ENCODE data around the gene ACTN4.

The ACTN4 gene

GRCh38 chr19:38693380-38694223 is 46.2 kb downstream of the ACTN4 start:
- in situ Hi-C loops (cut with MboI; ENCODE audit: low sequenced_read_pairs) = no loop called here

DNA sequence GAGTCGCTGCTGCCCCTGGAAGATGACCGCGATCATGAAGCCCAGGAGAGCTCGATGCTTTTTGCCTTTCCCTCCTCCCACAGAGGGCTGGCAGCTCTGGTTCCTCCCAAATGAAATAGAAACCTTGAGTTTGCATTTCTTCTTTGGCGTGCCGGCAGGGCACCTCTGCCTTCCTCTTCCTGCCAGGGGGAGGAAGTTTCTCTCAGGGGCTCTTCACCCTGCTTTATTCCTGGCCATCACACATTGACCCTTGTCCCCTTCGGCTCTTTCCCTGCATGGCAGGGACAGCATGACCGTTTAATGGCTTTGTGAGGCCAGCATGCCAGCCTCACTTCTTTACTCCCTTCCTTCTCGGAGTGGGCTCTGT is 47.9 kb downstream of the ACTN4 start:
- in situ Hi-C loops (cut with MboI; ENCODE audit: low sequenced_read_pairs) = no loop called here

- in situ Hi-C loops (cut with MboI; ENCODE audit: low sequenced_read_pairs) = no loop called here
Measured at GRCh38 chr19:38695832-38696728, 48.6 kb downstream of the ACTN4 start.

DNA sequence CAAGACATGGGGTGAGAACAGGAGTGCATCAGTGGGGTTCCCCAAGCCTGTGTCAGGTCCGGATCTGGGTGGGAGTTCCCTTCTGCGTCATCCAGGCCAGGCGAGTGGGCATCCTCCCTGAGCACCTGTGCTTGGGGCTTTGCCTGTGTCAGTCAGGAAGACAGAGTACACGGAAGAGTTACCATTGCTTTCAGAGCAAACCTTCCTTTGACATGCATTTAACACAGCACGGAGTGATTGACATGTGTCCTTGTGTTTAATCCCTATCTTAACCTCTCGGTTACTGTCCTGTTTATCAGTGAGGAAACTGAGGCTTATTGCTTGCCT is 49.2 kb downstream of the ACTN4 start:
- in situ Hi-C loops (cut with MboI; ENCODE audit: low sequenced_read_pairs) = no loop called here

- in situ Hi-C loops (cut with MboI; ENCODE audit: low sequenced_read_pairs) = no loop called here
Measured at GRCh38 chr19:38697197-38697596, 49.7 kb downstream of the ACTN4 start.

DNA sequence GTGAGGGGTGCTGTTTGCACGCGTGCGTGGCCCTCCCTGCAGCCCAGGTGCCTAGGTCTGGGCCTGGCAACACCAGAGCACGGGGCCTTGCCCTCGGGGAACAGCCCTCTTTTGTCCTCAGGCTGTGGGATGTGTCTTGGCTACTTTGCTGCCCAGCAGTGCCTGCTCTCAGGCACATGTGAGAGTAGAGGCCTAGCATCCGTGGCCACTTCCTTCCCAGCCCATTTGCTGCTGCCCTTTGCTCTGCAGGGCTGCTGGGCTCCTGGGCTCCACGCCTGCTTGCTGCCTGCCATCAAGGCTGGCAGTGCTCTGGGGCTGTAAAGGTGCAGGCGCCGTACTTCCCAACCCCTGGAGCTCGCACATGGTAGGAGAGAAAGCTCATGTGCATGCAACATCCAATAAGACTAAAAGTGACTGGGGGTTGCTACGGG is 50.2 kb downstream of the ACTN4 start:
- in situ Hi-C loops (cut with MboI; ENCODE audit: low sequenced_read_pairs) = no loop called here

DNA sequence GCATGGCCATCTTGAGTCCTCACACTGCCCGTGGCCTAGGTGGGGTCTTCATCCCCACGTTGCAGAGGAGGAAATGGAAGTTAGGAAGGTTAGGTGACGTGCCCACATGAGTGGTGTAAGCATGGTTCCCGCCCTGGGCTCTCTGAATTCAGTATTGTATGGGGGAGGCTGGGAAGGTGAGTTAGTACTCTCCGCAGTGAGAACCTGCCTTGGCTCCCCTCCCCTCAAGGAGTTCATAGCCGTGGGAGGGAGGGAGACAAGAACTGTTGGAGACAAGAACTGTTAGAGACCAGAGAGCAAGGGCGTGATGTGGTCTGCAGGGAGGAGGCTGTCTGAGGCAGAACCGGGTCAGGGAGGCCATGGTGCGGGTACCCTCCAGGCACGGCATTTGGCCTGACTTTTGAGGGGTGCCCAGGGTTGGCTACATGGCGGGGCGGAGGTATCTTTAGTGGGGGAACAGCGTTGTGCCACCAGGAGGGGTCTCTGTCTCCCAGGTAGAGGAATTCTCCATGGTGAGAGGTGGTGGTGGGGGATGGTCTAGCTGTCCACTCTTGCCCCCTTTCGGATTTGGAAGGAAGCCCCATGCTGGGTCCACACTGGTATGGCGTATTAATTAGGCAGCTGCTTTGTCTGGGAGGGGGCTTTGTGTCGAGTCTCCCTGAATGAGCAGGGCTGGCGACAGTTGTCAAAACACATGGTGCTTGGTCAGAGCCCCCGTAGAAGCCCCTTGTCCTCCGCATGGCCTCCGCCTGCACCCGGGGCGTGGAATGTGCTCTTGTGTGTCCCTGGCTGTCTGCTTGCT is 51.0 kb downstream of the ACTN4 start:
- in situ Hi-C loops (cut with MboI; ENCODE audit: low sequenced_read_pairs) = no loop called here

DNA sequence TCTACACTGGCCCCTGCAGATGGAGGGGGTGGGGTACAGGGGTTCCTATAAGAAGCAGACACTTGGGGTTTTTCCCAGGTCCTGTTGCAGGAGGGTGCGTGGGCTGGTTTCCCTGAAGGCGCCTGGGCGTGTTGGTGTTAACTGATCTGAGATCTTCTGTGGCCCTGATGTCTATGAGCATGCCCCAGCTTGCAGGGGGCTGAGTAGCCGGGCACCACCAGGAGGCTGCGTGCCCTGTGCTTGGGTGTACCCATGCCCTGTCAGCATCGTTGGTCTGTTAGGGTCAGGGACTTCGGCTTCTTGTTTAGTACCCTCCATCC is 51.5 kb downstream of the ACTN4 start:
- in situ Hi-C loops (cut with MboI; ENCODE audit: low sequenced_read_pairs) = no loop called here

DNA sequence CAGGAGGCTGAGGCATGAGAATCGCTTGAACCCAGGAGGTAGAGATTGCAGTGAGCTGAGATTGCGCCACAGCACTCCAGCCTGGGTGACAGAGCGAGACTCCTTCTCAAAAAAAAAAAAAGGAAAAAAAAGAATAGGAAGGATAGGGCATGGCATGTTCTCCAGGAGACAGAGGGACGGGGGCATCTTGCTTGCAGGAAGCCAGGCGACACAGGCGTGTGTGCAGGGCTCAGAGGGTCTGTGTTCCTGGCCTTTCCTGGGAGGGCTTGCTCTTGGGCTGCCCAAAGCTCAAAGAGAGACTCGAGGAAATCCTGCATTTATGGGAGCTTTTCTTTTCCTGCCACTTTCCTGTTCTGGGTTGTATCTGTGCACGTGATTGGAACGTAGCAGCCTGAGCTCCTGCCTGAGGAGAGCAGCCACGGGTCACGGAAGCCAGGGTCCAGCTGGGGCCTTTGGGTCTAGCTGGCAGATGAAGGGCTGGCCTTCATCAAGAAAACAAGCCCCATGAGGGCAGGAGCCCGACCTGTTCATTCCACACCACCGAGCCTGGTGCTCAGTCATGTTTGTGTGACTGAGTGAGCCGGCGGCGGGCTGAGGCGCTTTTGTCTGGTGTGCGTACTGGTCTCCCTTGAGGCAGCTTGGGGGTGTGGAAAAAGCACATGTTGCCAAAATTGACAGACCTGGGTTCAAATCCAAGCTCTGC is 52.3 kb downstream of the ACTN4 start:
- in situ Hi-C loops (cut with MboI; ENCODE audit: low sequenced_read_pairs) = no loop called here

DNA sequence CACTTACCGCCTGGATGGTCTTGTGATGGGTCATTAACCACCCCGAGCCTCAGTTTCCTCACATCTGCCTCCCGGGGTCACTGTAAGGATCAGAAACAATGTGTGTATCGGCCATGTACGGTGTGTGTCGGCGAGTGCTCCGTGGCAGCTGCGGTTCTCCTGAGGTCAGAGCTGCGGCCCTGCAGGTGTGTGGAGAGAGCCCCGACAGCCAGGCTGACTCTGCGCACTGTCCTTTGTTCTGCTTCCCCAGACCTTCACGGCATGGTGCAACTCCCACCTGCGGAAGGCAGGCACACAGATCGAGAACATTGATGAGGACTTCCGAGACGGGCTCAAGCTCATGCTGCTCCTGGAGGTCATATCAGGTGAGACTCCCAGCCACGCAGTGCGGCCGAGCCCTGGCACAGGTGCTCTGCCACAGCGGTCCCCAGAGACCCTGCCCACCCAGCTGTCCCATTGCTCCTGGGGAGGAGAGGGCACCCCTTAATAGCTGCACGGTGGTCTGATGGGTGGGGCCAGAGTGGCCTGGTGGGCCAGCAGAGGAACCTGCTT is 53.0 kb downstream of the ACTN4 start:
- in situ Hi-C loops (cut with MboI; ENCODE audit: low sequenced_read_pairs) = no loop called here

- in situ Hi-C loops (cut with MboI; ENCODE audit: low sequenced_read_pairs) = no loop called here
Measured at GRCh38 chr19:38700902-38701454, 53.5 kb downstream of the ACTN4 start.

DNA sequence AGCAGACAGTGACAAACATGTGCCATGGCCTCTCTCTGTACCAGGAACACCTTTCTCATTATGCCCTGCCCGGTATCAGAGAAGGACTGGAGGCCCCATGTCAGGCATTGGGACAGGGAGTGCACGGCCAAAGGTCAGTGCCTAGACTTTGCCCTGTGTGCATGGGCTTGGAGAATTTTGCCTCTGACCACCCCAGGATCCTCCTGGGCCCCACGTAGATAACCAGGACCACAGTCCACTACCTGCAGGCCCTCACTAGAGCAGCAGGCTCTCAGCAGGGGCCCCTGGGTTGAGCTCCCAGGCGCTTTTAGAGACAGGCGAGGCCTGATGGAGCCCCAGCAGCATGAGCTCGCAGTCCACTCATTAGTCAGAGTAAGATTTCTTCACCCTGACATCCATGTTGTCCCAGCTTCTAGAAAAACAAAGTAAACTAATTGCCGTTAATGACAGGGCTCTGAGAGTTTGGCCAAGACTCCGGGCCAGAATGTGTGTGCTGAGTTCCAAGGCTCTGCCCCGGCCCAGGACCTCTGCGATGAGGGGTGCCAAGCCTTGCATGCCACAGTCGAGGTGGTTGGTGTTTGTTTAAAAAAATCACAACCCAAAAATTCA is 54.1 kb downstream of the ACTN4 start:
- in situ Hi-C loops (cut with MboI; ENCODE audit: low sequenced_read_pairs) = no loop called here

GRCh38 chr19:38702278-38702677 is 54.8 kb downstream of the ACTN4 start:
- in situ Hi-C loops (cut with MboI; ENCODE audit: low sequenced_read_pairs) = no loop called here

- in situ Hi-C loops (cut with MboI; ENCODE audit: low sequenced_read_pairs) = no loop called here
Measured at GRCh38 chr19:38703509-38703908, 56.1 kb downstream of the ACTN4 start.

DNA sequence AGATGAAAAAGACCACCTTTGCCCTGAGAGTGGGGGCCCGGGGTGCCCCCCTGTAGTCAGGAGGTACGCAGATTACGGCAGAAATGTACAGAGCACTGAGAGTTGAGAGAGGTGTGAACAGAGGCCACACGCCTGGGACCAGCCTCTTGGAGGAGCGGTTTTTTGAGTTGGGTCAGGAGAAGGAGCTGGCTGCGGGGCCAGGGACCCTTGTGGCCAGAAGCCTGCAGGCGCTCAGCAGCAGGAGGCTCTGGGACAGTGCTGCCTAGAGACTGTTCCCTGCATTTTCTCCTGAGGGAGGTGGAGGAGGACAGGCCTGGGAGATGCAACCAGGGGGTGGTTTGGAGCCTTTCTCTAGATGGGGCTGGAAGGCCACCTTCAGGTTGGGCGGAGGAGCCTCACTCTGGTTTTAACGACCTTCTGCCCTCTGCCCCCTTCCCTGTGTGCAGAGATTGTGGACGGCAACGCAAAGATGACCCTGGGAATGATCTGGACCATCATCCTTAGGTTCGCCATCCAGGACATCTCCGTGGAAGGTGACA is 57.1 kb downstream of the ACTN4 start:
- in situ Hi-C loops (cut with MboI; ENCODE audit: low sequenced_read_pairs) = no loop called here

- in situ Hi-C loops (cut with MboI; ENCODE audit: low sequenced_read_pairs) = no loop called here
Measured at GRCh38 chr19:38705197-38706019, 58.0 kb downstream of the ACTN4 start.

- in situ Hi-C loops (cut with MboI; ENCODE audit: low sequenced_read_pairs) = no loop called here
Measured at GRCh38 chr19:38706792-38707511, 59.5 kb downstream of the ACTN4 start.

DNA sequence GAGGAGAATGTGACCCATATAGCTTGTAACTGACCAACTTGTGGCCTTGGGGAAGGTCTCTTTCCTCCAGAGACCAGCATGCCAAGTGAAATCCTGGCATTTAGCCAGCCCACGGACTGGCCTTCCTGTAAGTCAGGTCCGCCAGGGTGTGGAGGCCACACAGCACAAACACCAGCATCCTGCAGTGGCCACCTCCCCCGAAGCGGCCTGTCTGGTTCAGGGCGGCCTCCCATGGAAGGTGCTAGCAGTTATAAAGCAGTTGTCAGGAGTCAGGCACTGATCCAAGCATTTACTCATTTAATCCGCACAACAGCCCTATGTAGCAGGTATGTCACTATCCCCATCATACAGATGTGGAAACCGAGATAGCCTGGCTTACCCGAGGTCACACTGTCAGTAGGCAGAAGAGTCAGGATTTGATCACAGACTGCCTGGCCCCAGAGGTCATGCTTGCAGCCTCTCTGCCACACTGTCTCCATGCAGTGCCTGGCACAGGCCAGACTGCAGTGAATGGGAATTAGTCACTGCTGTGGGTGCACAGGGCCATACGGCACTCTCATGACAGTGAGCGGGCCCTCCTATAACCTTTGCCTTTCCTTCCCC is 60.2 kb downstream of the ACTN4 start:
- in situ Hi-C loops (cut with MboI; ENCODE audit: low sequenced_read_pairs) = no loop called here
